Calu3 (cell line): ENCODE measurements around the gene FMN1. TPM values are rescaled to one million over a fixed set of nuclear protein-coding genes. Genes with fewer than 3 reads are reported as not detected.

Source experiments
- BruUV-seq: library from RNA; stranded (reverse); fragments of 400-500 nt; replicated peaks from 2 replicates; lab custom pipeline; 2021; lab: Mats Ljungman, UMichigan
- CTCF ChIA-PET: fragments of 300-600 bp; sonication (Branson Sonifier 250); formaldehyde crosslinking; loops from one replicate; lab custom pipeline; 2022; ENCODE audit warnings: antibody characterized with exemption; lab: Charles Lee
- DNase-seq: peaks from one replicate; pipeline ENCODE4 v3.0.0; 2022
- H3K27ac Mint-ChIP-seq: one replicate; pipeline ENCODE4 v1.8.0; 2022; ENCODE audit warnings: mixed read lengths; ENCODE audit not compliant: unreplicated experiment
- H3K27me3 Mint-ChIP-seq: one replicate; pipeline ENCODE4 v1.8.0; 2022; ENCODE audit warnings: mixed read lengths; ENCODE audit not compliant: unreplicated experiment
- H3K36me3 Mint-ChIP-seq: one replicate; pipeline ENCODE4 v1.8.0; 2022; ENCODE audit warnings: mild to moderate bottlenecking, moderate library complexity, mixed read lengths; ENCODE audit not compliant: insufficient read depth, unreplicated experiment
- H3K4me1 Mint-ChIP-seq: one replicate; pipeline ENCODE4 v1.8.0; 2022; ENCODE audit warnings: mild to moderate bottlenecking, low read depth, mixed read lengths; ENCODE audit not compliant: unreplicated experiment
- H3K4me3 Mint-ChIP-seq: one replicate; pipeline ENCODE4 v1.8.0; 2022; ENCODE audit warnings: mild to moderate bottlenecking, low read depth, moderate library complexity, mixed read lengths; ENCODE audit not compliant: unreplicated experiment
- H3K9me3 Mint-ChIP-seq: one replicate; pipeline ENCODE4 v1.8.0; 2022; ENCODE audit warnings: low read depth, mixed read lengths; ENCODE audit not compliant: unreplicated experiment
- intact Hi-C: fragments of 100-400 bp; cut with micrococcal nuclease; formaldehyde crosslinking; loops from one replicate; pipeline ENCODE4 v1.10.0; 2022; ENCODE audit not compliant: unreplicated experiment
- total RNA-seq: library from RNA; stranded (reverse); gene quantifications from 2 replicates; pipeline ENCODE4 v1.2.3, GENCODE V29; 2022
- TF ChIP-seq, protein P1 (sequence below): fragments of 200-600 bp; IDR thresholded peaks from one replicate; pipeline ENCODE4 v1.8.0; 2022; ENCODE audit warnings: antibody characterized with exemption; ENCODE audit not compliant: unreplicated experiment

FMN1 gene
- total RNA-seq, 1 experiment from 2014 or later = 7.1 TPM

DNA sequence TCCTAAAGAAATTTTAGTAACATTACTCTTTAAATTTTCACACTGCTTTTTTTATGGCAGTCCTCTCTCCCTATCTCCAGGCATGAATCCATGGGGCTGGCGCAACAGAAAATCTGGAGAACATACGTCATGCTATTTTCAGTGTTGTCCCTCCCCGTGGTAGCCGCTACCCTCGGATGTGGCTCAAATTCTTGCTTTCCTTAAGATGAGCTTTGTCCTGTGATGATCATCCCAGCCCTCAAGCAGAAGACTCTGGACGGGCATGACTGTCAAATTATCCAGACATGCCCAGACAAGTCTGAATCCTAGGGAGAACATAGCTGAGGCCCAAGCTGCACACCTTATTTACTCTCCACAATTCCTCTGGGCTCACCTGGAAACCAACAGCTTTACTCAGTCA is 49.1 kb downstream of the FMN1 start:
- intact Hi-C loops = no loop called here
- Mint-ChIP-seq H3K4me1 (no peaks in the 10 kb centered on the region), H3K36me3 (peaks cover 5% of the 10 kb centered on the region), H3K27ac (no peak overlapping the region), H3K4me3 (no peak overlapping the region), H3K9me3 (no peaks in the 10 kb centered on the region), H3K27me3 (no peaks in the 10 kb centered on the region)
- BruUV-seq = no TSS peak
- no peak for DNase-seq
- CTCF ChIA-PET = no interaction called here
- TF ChIP-seq, protein P1, sequence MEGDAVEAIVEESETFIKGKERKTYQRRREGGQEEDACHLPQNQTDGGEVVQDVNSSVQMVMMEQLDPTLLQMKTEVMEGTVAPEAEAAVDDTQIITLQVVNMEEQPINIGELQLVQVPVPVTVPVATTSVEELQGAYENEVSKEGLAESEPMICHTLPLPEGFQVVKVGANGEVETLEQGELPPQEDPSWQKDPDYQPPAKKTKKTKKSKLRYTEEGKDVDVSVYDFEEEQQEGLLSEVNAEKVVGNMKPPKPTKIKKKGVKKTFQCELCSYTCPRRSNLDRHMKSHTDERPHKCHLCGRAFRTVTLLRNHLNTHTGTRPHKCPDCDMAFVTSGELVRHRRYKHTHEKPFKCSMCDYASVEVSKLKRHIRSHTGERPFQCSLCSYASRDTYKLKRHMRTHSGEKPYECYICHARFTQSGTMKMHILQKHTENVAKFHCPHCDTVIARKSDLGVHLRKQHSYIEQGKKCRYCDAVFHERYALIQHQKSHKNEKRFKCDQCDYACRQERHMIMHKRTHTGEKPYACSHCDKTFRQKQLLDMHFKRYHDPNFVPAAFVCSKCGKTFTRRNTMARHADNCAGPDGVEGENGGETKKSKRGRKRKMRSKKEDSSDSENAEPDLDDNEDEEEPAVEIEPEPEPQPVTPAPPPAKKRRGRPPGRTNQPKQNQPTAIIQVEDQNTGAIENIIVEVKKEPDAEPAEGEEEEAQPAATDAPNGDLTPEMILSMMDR = no peak

- Mint-ChIP-seq H3K27me3 (no peaks in the 10 kb centered on the region), H3K27ac (no peak overlapping the region), H3K4me3 (no peak overlapping the region), H3K4me1 (no peaks in the 10 kb centered on the region), H3K9me3 (no peaks in the 10 kb centered on the region), H3K36me3 (no peaks in the 10 kb centered on the region)
- DNase-seq = no peak
- TF ChIP-seq, protein P1 = no peak
- BruUV-seq = no TSS peak
- CTCF ChIA-PET = no interaction called here
- intact Hi-C loops = no loop called here
Observed at GRCh38 chr15:33142708-33143107, 51.8 kb downstream of the FMN1 start.

GRCh38 chr15:33138000-33138399 is 56.5 kb downstream of the FMN1 start:
- Mint-ChIP-seq H3K4me1 (no peaks in the 10 kb centered on the region), H3K27me3 (no peaks in the 10 kb centered on the region), H3K9me3 (no peaks in the 10 kb centered on the region), H3K4me3 (no peak overlapping the region), H3K27ac (no peak overlapping the region), H3K36me3 (no peaks in the 10 kb centered on the region)
- CTCF ChIA-PET = no interaction called here
- no peak for DNase-seq
- intact Hi-C loops = no loop called here
- BruUV-seq = no TSS peak
- TF ChIP-seq, protein P1 = no peak

GRCh38 chr15:33137101-33137500 is 57.4 kb downstream of the FMN1 start:
- H3K4me3 Mint-ChIP-seq = no peak overlapping the region
- no peaks in the 10 kb centered on the region for H3K4me1 Mint-ChIP-seq
- CTCF ChIA-PET = no interaction called here
- no peak overlapping the region for H3K27ac Mint-ChIP-seq
- H3K27me3 Mint-ChIP-seq = no peaks in the 10 kb centered on the region
- H3K9me3 Mint-ChIP-seq = no peaks in the 10 kb centered on the region
- BruUV-seq = no TSS peak
- intact Hi-C loops = no loop called here
- no peaks in the 10 kb centered on the region for H3K36me3 Mint-ChIP-seq
- TF ChIP-seq, protein P1 = no peak
- DNase-seq = no peak
